ENCODE data around the gene RFNG. TPM values are rescaled to one million over a fixed set of nuclear protein-coding genes. Genes with fewer than 3 reads are reported as not detected.

RFNG gene
- total RNA-seq, 1 donor from 2014 or later: 26.3 TPM

GRCh38 chr17:82076018-82076784 lies 24.6 kb upstream of the RFNG start:
- FAIRE-seq (no peak), DNase-seq (ENCODE audit: low read depth) (peak; percentile 32)
- no peak for TF ChIP-seq CTCF (IDR thresholded peaks at IDR 0.05; ENCODE audit: insufficient read depth, low read length, severe bottlenecking)
- H3K36me3 ChIP-seq (ENCODE audit: control insufficient read depth, insufficient read depth, low read length): peaks cover 23% of the 10 kb centered on the region
- no peaks in the 10 kb centered on the region for H3K27me3 ChIP-seq (ENCODE audit: control insufficient read depth, insufficient read depth, low read length)
- no peak overlapping the region for H3K4me3 ChIP-seq (ENCODE audit: low read depth, low read length)

GRCh38 chr17:82073446-82073845 lies 21.8 kb upstream of the RFNG start:
- no peaks in the 10 kb centered on the region for H3K27me3 ChIP-seq (ENCODE audit: control insufficient read depth, insufficient read depth, low read length)
- peak; percentile 69 for DNase-seq (ENCODE audit: low read depth)
- peaks cover 3% of the 10 kb centered on the region for H3K36me3 ChIP-seq (ENCODE audit: control insufficient read depth, insufficient read depth, low read length)
- no peak for TF ChIP-seq CTCF (IDR thresholded peaks at IDR 0.05; ENCODE audit: insufficient read depth, low read length, severe bottlenecking)
- H3K4me3 ChIP-seq (ENCODE audit: low read depth, low read length): no peak overlapping the region
- peak; percentile 36 for FAIRE-seq

- no peak for FAIRE-seq
Measured at GRCh38 chr17:82072827-82073226, 21.2 kb upstream of the RFNG start.

GRCh38 chr17:82070611-82071010 lies 19.0 kb upstream of the RFNG start:
- no peak for TF ChIP-seq CTCF (IDR thresholded peaks at IDR 0.05; ENCODE audit: insufficient read depth, low read length, severe bottlenecking)
- H3K36me3 ChIP-seq (ENCODE audit: control insufficient read depth, insufficient read depth, low read length): no peaks in the 10 kb centered on the region
- no peaks in the 10 kb centered on the region for H3K27me3 ChIP-seq (ENCODE audit: control insufficient read depth, insufficient read depth, low read length)
- no peak overlapping the region for H3K4me3 ChIP-seq (ENCODE audit: low read depth, low read length)
- no peak for DNase-seq (ENCODE audit: low read depth)
- no peak for FAIRE-seq

More at GRCh38 chr17:82072827-82073226, 21.2 kb upstream of the RFNG start:
- no peak for TF ChIP-seq CTCF (IDR thresholded peaks at IDR 0.05; ENCODE audit: insufficient read depth, low read length, severe bottlenecking)
- Histone ChIP-seq H3K36me3 (ENCODE audit: control insufficient read depth, insufficient read depth, low read length) (peaks cover 2% of the 10 kb centered on the region), H3K4me3 (ENCODE audit: low read depth, low read length) (no peak overlapping the region), H3K27me3 (ENCODE audit: control insufficient read depth, insufficient read depth, low read length) (no peaks in the 10 kb centered on the region)
- no peak for DNase-seq (ENCODE audit: low read depth)

- Histone ChIP-seq H3K27me3 (ENCODE audit: control insufficient read depth, insufficient read depth, low read length) (no peaks in the 10 kb centered on the region), H3K36me3 (ENCODE audit: control insufficient read depth, insufficient read depth, low read length) (peaks cover 26% of the 10 kb centered on the region), H3K4me3 (ENCODE audit: low read depth, low read length) (peak within 1 kb of the TSS; percentile 75)
- TF ChIP-seq CTCF (IDR thresholded peaks at IDR 0.05; ENCODE audit: insufficient read depth, low read length, severe bottlenecking): no peak
- DNase-seq (ENCODE audit: low read depth) (no peak), FAIRE-seq (no peak)
Measured at GRCh38 chr17:82065638-82066303, 14.2 kb upstream of the RFNG start, which contains the start of gene DUS1L. Gene DUS1L, minus strand, starts transcription at chr17:82065804. Its CDS starts 745 bp downstream, at chr17:82065059.
